Thoracic aorta (tissue), 2 donors: ENCODE measurements around the gene GIPC2. TPM values are rescaled to one million over a fixed set of nuclear protein-coding genes. Genes with fewer than 3 reads are reported as not detected.
"Not testable (repeated sequence)": the region's sequence is repeated elsewhere in the genome, so short reads cannot be mapped to it uniquely, and the experiment has no call there.

ENCODE experiments used
- ATAC-seq: fragments of 150-250 bp; one replicate; pipeline ENCODE4 v1.8.0; 2017; ENCODE audit warnings: low read depth; ENCODE audit not compliant: insufficient number of reproducible peaks, low FRiP score
- DNase-seq: peaks from one replicate; pipeline ENCODE4 v3.0.0-alpha.2; 2020; ENCODE audit warnings: low spot score
- H3K27ac ChIP-seq, 2 donors: fragments of 200-600 bp; sonication (generic); 1 replicate in 1 of 2; 2 replicates in 1 of 2; pipeline ENCODE4 v1.5.1; 2016; ENCODE audit warnings: mild to moderate bottlenecking in 2 of 2, moderate library complexity in 2 of 2
- H3K27me3 ChIP-seq: fragments of 200-600 bp; sonication (generic); replicated peaks from 2 replicates; pipeline ENCODE4 v1.6.0; 2016; ENCODE audit warnings: mild to moderate bottlenecking; ENCODE audit not compliant: insufficient read depth
- H3K36me3 ChIP-seq: fragments of 200-600 bp; sonication (generic); one replicate; pipeline ENCODE4 v1.5.1; 2016
- H3K4me1 ChIP-seq, 2 donors: fragments of 200-600 bp; sonication (generic); 1 replicate in 1 of 2; 2 replicates in 1 of 2; pipeline versions ENCODE4 v1.5.1 to v1.6.0; 2016; ENCODE audit warnings: low read depth in 2 of 2, mild to moderate bottlenecking in 1 of 2; ENCODE audit not compliant: control insufficient read depth in 1 of 2
- H3K4me3 ChIP-seq: fragments of 200-600 bp; sonication (generic); 2 replicates; pipeline ENCODE4 v1.5.1; 2016; ENCODE audit warnings: mild to moderate bottlenecking
- H3K9me3 ChIP-seq: fragments of 200-600 bp; sonication (generic); 2 replicates; pipeline ENCODE4 v1.5.1; 2016
- total RNA-seq, 2 donors: library from RNA; depleted of rRNA; stranded (reverse); fragments of >200 nt; gene quantifications; one replicate each; pipeline versions ENCODE4 v1.1.0 to v1.2.3, GENCODE V29; 2016
- TF ChIP-seq, protein P1 (sequence below): fragments of 200-600 bp; sonication (generic); IDR thresholded peaks from one replicate; pipeline ENCODE4 v1.5.1; 2019; ENCODE audit warnings: antibody characterized with exemption

The GIPC2 gene
- total RNA-seq, 2 donors from 2014 or later, result 1.6 to 3.2 TPM

DNA sequence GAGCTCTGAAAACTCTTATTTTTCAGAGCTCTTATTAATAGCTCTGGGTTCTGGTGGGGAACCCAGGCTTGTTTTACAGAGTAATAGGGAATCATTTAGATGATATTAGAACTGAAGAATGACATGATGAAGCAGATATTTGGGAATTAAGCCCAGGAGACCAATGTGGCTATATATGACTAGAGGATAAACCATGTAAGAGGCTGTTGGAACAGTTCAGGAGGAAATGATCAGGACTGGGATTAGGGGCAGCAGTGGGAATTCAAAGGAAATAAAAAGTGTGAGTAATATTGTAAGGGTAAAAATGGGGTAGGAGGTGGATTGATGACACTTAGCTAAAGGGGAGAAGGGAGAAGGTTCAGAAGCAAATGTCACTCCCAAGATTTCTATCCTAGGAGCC is 58.6 kb downstream of the GIPC2 start:
- Histone ChIP-seq H3K36me3 (no peaks in the 10 kb centered on the region), H3K27me3 (no peaks in the 10 kb centered on the region), H3K27ac (peak overlapping the region; percentile 33 to 88), H3K4me1 (peaks cover 17 to 43% of the 10 kb centered on the region in 2 donors), H3K4me3 (no peak overlapping the region), H3K9me3 (no peaks in the 10 kb centered on the region)
- TF ChIP-seq, protein P1, sequence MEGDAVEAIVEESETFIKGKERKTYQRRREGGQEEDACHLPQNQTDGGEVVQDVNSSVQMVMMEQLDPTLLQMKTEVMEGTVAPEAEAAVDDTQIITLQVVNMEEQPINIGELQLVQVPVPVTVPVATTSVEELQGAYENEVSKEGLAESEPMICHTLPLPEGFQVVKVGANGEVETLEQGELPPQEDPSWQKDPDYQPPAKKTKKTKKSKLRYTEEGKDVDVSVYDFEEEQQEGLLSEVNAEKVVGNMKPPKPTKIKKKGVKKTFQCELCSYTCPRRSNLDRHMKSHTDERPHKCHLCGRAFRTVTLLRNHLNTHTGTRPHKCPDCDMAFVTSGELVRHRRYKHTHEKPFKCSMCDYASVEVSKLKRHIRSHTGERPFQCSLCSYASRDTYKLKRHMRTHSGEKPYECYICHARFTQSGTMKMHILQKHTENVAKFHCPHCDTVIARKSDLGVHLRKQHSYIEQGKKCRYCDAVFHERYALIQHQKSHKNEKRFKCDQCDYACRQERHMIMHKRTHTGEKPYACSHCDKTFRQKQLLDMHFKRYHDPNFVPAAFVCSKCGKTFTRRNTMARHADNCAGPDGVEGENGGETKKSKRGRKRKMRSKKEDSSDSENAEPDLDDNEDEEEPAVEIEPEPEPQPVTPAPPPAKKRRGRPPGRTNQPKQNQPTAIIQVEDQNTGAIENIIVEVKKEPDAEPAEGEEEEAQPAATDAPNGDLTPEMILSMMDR, result no peak
- ATAC-seq (no peak), DNase-seq (no peak)

GRCh38 chr1:78109659-78110058 is 63.9 kb downstream of the GIPC2 start:
- H3K4me3 ChIP-seq, ATAC-seq, H3K36me3 ChIP-seq, H3K9me3 ChIP-seq, H3K27ac ChIP-seq, H3K27me3 ChIP-seq, H3K4me1 ChIP-seq, DNase-seq: not testable (repeated sequence)

- H3K4me3 ChIP-seq, result no peak overlapping the region
- H3K27ac ChIP-seq, result no peak overlapping the region
- DNase-seq (no peak), ATAC-seq (no peak)
- H3K9me3 ChIP-seq, result no peaks in the 10 kb centered on the region
- H3K27me3 ChIP-seq, result no peaks in the 10 kb centered on the region
- TF ChIP-seq, protein P1, result no peak
- no peaks in the 10 kb centered on the region for H3K36me3 ChIP-seq
- peaks cover 0 to 6% of the 10 kb centered on the region in 2 donors for H3K4me1 ChIP-seq
Measured at GRCh38 chr1:78113156-78113916, 67.6 kb downstream of the GIPC2 start.

GRCh38 chr1:78114034-78114956 is 68.5 kb downstream of the GIPC2 start:
- ATAC-seq (peak; percentile 57), DNase-seq (no peak)
- H3K9me3 ChIP-seq, result no peaks in the 10 kb centered on the region
- H3K27ac ChIP-seq, result peak overlapping the region in 1 of 2 donors; percentile 2
- H3K4me3 ChIP-seq, result peak overlapping the region; percentile 2
- H3K4me1 ChIP-seq, result peaks cover 0 to 6% of the 10 kb centered on the region in 2 donors
- H3K27me3 ChIP-seq, result no peaks in the 10 kb centered on the region
- no peaks in the 10 kb centered on the region for H3K36me3 ChIP-seq
- TF ChIP-seq, protein P1, result peak; percentile 83

DNA sequence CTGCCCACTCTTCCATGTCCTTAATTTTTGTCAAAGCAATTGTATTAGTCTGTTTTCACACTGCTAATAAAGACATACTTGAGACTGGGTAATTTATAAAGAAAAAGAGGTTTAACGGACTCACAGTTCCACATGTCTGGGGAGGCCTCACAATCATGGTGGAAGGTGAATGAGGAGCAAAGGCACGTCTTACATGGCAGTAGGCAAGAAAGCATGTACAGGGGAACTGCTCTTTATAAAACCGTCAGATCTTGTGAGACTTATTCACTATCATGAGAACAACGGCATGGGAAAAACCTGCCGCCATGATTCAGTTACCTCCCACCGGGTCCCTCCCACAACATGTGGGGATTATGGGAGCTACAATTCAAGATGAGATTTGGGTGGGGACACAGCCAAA is 74.7 kb downstream of the GIPC2 start:
- not testable (repeated sequence) for H3K36me3 ChIP-seq, H3K27me3 ChIP-seq, ATAC-seq

GRCh38 chr1:78121710-78122109 is 75.9 kb downstream of the GIPC2 start:
- no peak overlapping the region for H3K4me3 ChIP-seq
- no peaks in the 10 kb centered on the region for H3K4me1 ChIP-seq
- H3K9me3 ChIP-seq, result no peaks in the 10 kb centered on the region
- ATAC-seq (no peak), DNase-seq (no peak)
- no peaks in the 10 kb centered on the region for H3K36me3 ChIP-seq
- TF ChIP-seq, protein P1, result no peak
- H3K27me3 ChIP-seq, result no peaks in the 10 kb centered on the region
- no peak overlapping the region for H3K27ac ChIP-seq

More for the DNA sequence above, 74.7 kb downstream of the GIPC2 start:
- not testable (repeated sequence) for H3K4me3 ChIP-seq, DNase-seq, H3K27ac ChIP-seq, H3K4me1 ChIP-seq, H3K9me3 ChIP-seq
